Measurements from ENCODE around the gene MAN1A2.

- TF ChIP-seq CTCF (IDR thresholded peaks at IDR 0.05; ENCODE audit: low read length): no peak
- no peak for TF ChIP-seq EZH2 (optimal IDR thresholded peaks at IDR 0.05; ENCODE audit: low read depth, low read length)
Observed at GRCh38 chr1:117362986-117363385, 4.3 kb upstream of the MAN1A2 start.

Measured in MM.1S (cell line).